Keratinocyte (primary cell): ENCODE results near the gene AIG1. TPM values are rescaled to one million over a fixed set of nuclear protein-coding genes. Genes with fewer than 3 reads are reported as not detected.

Experiments
- DNase-seq: peaks from one replicate; pipeline ENCODE4 v3.0.0-alpha.2; 2011; ENCODE audit warnings: low read depth, missing footprints, low spot score
- FAIRE-seq: peaks from 2 replicates; lab custom pipeline; 2011; peaks lifted over from hg19 to GRCh38; lab: Jason Lieb, UNC
- H2AFZ ChIP-seq: 2 replicates; pipeline ENCODE4 v1.6.0; 2012; ENCODE audit warnings: low read length, control low read depth, inconsistent platforms; ENCODE audit not compliant: control insufficient read depth
- H3K27ac ChIP-seq: 2 replicates; pipeline ENCODE4 v1.5.1; 2011; ENCODE audit warnings: low read length; ENCODE audit not compliant: control insufficient read depth, insufficient read depth
- H3K27me3 ChIP-seq: 3 replicates; pipeline ENCODE4 v1.6.0; 2011; ENCODE audit warnings: low read length; ENCODE audit not compliant: control insufficient read depth, insufficient read depth; ENCODE audit errors: extremely low read depth
- H3K36me3 ChIP-seq, 2 experiments: 2 replicates in 1 of 2; 3 replicates in 1 of 2; pipeline ENCODE4 v1.5.1; 2011; ENCODE audit warnings: low read length in 2 of 2, mild to moderate bottlenecking in 1 of 2; ENCODE audit not compliant: control insufficient read depth in 2 of 2, insufficient read depth in 2 of 2; ENCODE audit errors: extremely low read depth in 1 of 2
- H3K4me1 ChIP-seq: 3 replicates; pipeline ENCODE4 v1.5.1; 2011; ENCODE audit warnings: low read length; ENCODE audit not compliant: control insufficient read depth, insufficient read depth; ENCODE audit errors: extremely low read depth
- H3K4me2 ChIP-seq: 3 replicates; pipeline ENCODE4 v1.6.0; 2011; ENCODE audit warnings: low read depth, low read length; ENCODE audit not compliant: control insufficient read depth, insufficient read depth; ENCODE audit errors: extremely low read depth
- H3K4me3 ChIP-seq, 3 experiments: fragments of 200-600 bp in 1 of 3; sonication (generic) in 1 of 3; 2 replicates in 2 of 3; 3 replicates in 1 of 3; pipeline ENCODE4 v1.5.1; 2011 to 2016; ENCODE audit warnings: low read length in 3 of 3, mild to moderate bottlenecking in 3 of 3, control low read depth in 2 of 3, inconsistent platforms in 1 of 3, low read depth in 1 of 3, mixed read lengths in 1 of 3, mixed run types in 1 of 3, moderate library complexity in 1 of 3; ENCODE audit not compliant: control insufficient read depth in 2 of 3, insufficient read depth in 2 of 3; ENCODE audit errors: extremely low read depth in 1 of 3
- H3K79me2 ChIP-seq: 2 replicates; pipeline ENCODE4 v1.6.0; 2012; ENCODE audit warnings: low read length; ENCODE audit not compliant: control insufficient read depth, insufficient read depth
- H3K9ac ChIP-seq: 3 replicates; pipeline ENCODE4 v1.6.0; 2011; ENCODE audit warnings: low read length; ENCODE audit not compliant: control insufficient read depth, insufficient read depth; ENCODE audit errors: extremely low read depth
- H3K9me1 ChIP-seq: 3 replicates; pipeline ENCODE4 v1.6.0; 2011; ENCODE audit warnings: low read length; ENCODE audit not compliant: control insufficient read depth, insufficient read depth; ENCODE audit errors: extremely low read depth
- H3K9me3 ChIP-seq: 2 replicates; pipeline ENCODE4 v1.5.1; 2012; ENCODE audit warnings: low read depth, low read length; ENCODE audit not compliant: control insufficient read depth
- H4K20me1 ChIP-seq: 3 replicates; pipeline ENCODE4 v1.6.0; 2011; ENCODE audit warnings: low read length; ENCODE audit not compliant: control insufficient read depth, insufficient read depth; ENCODE audit errors: extremely low read depth
- CTCF ChIP-seq, 3 experiments: IDR thresholded peaks in 1 of 3; conservative IDR thresholded peaks in 1 of 3; optimal IDR thresholded peaks in 1 of 3; 2 replicates in 2 of 3; 3 replicates in 1 of 3; pipeline versions ENCODE3 to v1.5.1; 2011; ENCODE audit warnings: low read length in 3 of 3, mild to moderate bottlenecking in 3 of 3, moderate library complexity in 2 of 3, control low read depth in 1 of 3, inconsistent platforms in 1 of 3; ENCODE audit not compliant: insufficient read depth in 2 of 3; ENCODE audit errors: extremely low read depth in 1 of 3
- EZH2 ChIP-seq: IDR thresholded peaks from one replicate; pipeline ENCODE4 v1.6.1; 2012; ENCODE audit warnings: inconsistent platforms, mild to moderate bottlenecking, low read length, moderate library complexity
- dilution Hi-C: fragments of 300-500 bp; cut with MboI; formaldehyde crosslinking; loops from one replicate; pipeline ENCODE4 v1.7.0; 2020; ENCODE audit warnings: low sequenced_read_pairs; ENCODE audit not compliant: extremely low pct_ligation_motif_present
- polyA plus RNA-seq, 5 experiments: library from polyadenylated mRNA; depleted of rRNA in 3 of 5; stranded (reverse) in 3 of 5; stranded (forward) in 1 of 5; unstranded in 1 of 5; fragments of >200 nt; gene quantifications; 1 replicate in 1 of 5; 2 replicates in 3 of 5; 3 replicates in 1 of 5; pipeline versions ENCODE4 v1.2.1 to v1.2.3, GENCODE V29; 2011 to 2012; ENCODE audit warnings: missing spikeins in 2 of 5, low read depth in 1 of 5, low replicate concordance in 1 of 5

Gene AIG1
- polyA plus RNA-seq, 1 donor (not counting 4 experiments of a cell fraction or from before 2014, with no cell fraction given), result 77.1 TPM

DNA sequence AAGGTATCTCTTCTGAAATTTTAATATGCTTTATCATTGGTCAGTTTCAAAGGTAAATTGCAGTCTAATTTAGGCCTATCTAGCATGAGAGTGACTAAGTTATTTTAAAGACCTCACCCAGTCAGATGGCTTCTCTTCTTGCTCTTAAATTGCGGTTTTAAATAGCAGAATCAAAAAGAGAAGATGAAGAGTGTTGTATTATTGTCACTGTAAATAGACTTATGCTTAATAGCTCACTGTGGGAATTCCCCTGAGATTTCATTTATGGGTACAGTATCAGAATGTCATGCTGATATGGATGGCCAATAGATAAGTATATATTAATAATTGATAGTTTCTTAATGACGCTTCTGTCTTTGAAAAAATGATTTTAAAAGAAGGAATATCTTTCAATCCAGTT, 35.7 kb downstream of the AIG1 start:
- no peaks in the 10 kb centered on the region for H3K9me3 ChIP-seq
- H3K4me2 ChIP-seq, result no peak overlapping the region
- TF ChIP-seq CTCF (optimal IDR thresholded peaks at IDR 0.05 in 1 of 3, IDR thresholded peaks at IDR 0.05 in 1 of 3, conservative IDR thresholded peaks at IDR 0.05 in 1 of 3; ENCODE audit: extremely low read depth in 1 of 3, insufficient read depth in 2 of 3, low read length in 3 of 3) (no peak), EZH2 (no peak)
- DNase-seq (no peak), FAIRE-seq (no peak)
- H3K4me3 ChIP-seq, result no peak overlapping the region
- H4K20me1 ChIP-seq, result no peaks in the 10 kb centered on the region
- H3K4me1 ChIP-seq, result no peaks in the 10 kb centered on the region
- H3K27ac ChIP-seq, result no peak overlapping the region
- dilution Hi-C loops, result no loop called here
- H3K27me3 ChIP-seq, result no peaks in the 10 kb centered on the region
- no peaks in the 10 kb centered on the region for H3K9me1 ChIP-seq
- H3K79me2 ChIP-seq, result no peaks in the 10 kb centered on the region
- H3K36me3 ChIP-seq, result peaks cover 0 to 2% of the 10 kb centered on the region in 2 experiments
- no peak overlapping the region for H3K9ac ChIP-seq
- H2AFZ ChIP-seq, result no peak overlapping the region

DNA sequence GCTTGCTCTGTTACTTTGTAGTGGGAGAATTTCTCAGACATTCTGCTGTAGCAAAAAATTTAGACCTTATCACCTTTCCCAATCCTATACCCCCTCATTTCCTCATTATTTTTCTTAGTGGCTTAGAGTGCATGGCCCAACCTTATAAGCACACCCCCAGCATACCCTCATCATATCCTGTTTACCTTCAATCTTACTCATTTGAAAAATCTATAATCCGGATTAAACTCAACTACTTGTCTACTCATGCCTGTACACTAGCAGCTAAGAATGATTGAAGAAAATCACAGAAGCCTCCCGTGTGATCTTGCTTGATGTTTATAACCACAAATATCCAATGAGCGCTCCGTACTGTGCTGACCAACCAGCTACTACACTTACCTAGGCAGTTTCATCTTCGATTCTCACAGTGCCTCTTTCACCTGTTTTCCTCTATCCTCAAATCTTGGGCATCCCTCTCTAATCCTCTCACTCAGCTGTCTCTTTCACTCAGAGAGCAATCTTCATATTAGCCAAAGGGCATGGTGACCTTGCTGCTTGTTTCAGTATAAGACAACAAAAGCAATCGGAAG, 36.6 kb downstream of the AIG1 start:
- FAIRE-seq, result peak; percentile 26
- no peak overlapping the region for H3K27ac ChIP-seq
- H3K79me2 ChIP-seq, result no peaks in the 10 kb centered on the region
- H3K36me3 ChIP-seq, result peaks cover 0 to 2% of the 10 kb centered on the region in 2 experiments
- no peak overlapping the region for H3K4me2 ChIP-seq
- H3K9ac ChIP-seq, result no peak overlapping the region
- H4K20me1 ChIP-seq, result no peaks in the 10 kb centered on the region
- dilution Hi-C loops, result no loop called here
- no peaks in the 10 kb centered on the region for H3K4me1 ChIP-seq
- TF ChIP-seq CTCF (optimal IDR thresholded peaks at IDR 0.05 in 1 of 3, IDR thresholded peaks at IDR 0.05 in 1 of 3, conservative IDR thresholded peaks at IDR 0.05 in 1 of 3; ENCODE audit: extremely low read depth in 1 of 3, insufficient read depth in 2 of 3, low read length in 3 of 3), result no peak
- no peak for TF ChIP-seq EZH2
- H3K9me1 ChIP-seq, result no peaks in the 10 kb centered on the region
- no peak overlapping the region for H2AFZ ChIP-seq
- H3K4me3 ChIP-seq, result no peak overlapping the region
- no peaks in the 10 kb centered on the region for H3K27me3 ChIP-seq
- no peak for DNase-seq
- no peaks in the 10 kb centered on the region for H3K9me3 ChIP-seq
